Ishikawa (cell line): ENCODE data around the gene MYH13.

Experiments used
- CEBPB ChIP-seq: IDR thresholded peaks from 2 replicates; pipeline ENCODE4 v1.6.1; 2012
- CREB1 ChIP-seq: IDR thresholded peaks from 2 replicates; pipeline ENCODE4 v1.6.1; 2012; ENCODE audit warnings: low read depth
- EGR1 ChIP-seq: IDR thresholded peaks from 2 replicates; pipeline ENCODE4 v1.6.1; 2012
- EP300 ChIP-seq: IDR thresholded peaks from 2 replicates; pipeline ENCODE4 v1.6.1; 2012; ENCODE audit warnings: borderline replicate concordance
- FOXM1 ChIP-seq: IDR thresholded peaks from 2 replicates; pipeline ENCODE4 v1.6.1; 2012; ENCODE audit warnings: low read depth, borderline replicate concordance
- NFIC ChIP-seq: IDR thresholded peaks from 2 replicates; pipeline ENCODE4 v1.6.1; 2012
- RAD21 ChIP-seq: IDR thresholded peaks from 2 replicates; pipeline ENCODE4 v1.6.1; 2012; ENCODE audit warnings: low read depth
- TAF1 ChIP-seq: IDR thresholded peaks from 2 replicates; pipeline ENCODE4 v1.6.1; 2012; ENCODE audit warnings: low read depth, mild to moderate bottlenecking
- TCF12 ChIP-seq: IDR thresholded peaks from 2 replicates; pipeline ENCODE4 v1.6.1; 2012; ENCODE audit warnings: low read depth
- TEAD4 ChIP-seq: IDR thresholded peaks from 2 replicates; pipeline ENCODE4 v1.6.1; 2012
- YY1 ChIP-seq: IDR thresholded peaks from 2 replicates; pipeline ENCODE4 v1.6.1; 2012; ENCODE audit warnings: low read depth
- ZBTB7A ChIP-seq: IDR thresholded peaks from 2 replicates; pipeline ENCODE4 v1.6.1; 2012; ENCODE audit warnings: low read depth
- TF ChIP-seq, protein P1 (sequence below): IDR thresholded peaks from 2 replicates; pipeline ENCODE4 v1.6.1; 2012; ENCODE audit warnings: low read depth, mild to moderate bottlenecking
- TF ChIP-seq, protein P2 (sequence below): IDR thresholded peaks from 2 replicates; pipeline ENCODE4 v1.6.1; 2012
- TF ChIP-seq, protein P3 (sequence below): IDR thresholded peaks from 2 replicates; pipeline ENCODE4 v1.6.1; 2012

MYH13 gene

DNA sequence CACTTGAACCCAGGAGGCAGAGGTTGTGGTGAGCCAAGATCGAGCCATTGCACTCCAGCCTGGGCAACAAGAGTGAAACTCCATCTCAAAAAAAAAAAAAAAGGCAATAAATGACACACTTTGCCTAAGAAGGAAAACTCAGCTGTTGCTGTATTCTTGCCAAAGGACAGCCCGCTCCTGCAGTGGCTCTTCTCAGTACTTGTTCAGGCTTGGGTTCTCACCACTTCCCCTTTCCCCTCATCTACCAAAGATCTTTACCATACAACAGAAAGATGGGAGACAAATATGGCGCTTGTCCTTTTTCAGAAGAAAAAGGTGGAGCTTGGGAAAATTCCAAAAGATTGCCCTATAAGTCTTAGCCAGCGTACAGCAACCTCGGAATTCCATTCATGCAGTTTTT lies 58.5 kb downstream of the MYH13 start:
- TF ChIP-seq RAD21 (no peak), CREB1 (no peak)

DNA sequence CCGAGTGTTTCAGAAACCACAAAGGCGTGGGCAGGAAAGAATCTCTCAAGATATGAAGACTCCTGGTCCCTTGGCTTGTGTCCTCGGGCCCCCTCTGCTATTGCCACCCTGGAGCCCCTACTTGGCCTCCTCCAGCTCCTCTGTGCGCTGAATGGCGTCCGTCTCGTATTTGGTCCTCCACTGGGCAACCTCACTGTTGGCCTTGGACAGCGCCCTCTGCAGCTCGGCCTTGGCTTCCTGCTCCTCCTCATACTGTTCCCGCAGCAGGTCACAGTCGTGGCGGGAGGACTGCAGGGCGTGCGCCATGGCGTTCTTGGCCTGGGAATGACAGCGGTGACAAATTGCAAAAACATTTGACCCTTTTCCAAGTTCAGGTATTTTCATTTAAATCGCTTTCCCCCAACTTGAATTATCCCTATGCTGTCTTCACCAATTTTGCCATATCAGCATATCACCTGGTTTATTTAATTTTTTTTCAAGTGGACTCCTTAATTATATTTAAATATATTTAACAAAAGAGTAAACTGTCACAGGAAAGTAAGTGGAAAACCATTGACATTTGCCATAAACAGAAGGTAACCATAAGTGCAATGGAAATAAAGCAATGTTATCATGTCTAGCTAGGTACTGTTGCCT lies 59.7 kb downstream of the MYH13 start:
- no peak for TF ChIP-seq TCF12
- TF ChIP-seq CREB1 = no peak
- TF ChIP-seq, protein P1, sequence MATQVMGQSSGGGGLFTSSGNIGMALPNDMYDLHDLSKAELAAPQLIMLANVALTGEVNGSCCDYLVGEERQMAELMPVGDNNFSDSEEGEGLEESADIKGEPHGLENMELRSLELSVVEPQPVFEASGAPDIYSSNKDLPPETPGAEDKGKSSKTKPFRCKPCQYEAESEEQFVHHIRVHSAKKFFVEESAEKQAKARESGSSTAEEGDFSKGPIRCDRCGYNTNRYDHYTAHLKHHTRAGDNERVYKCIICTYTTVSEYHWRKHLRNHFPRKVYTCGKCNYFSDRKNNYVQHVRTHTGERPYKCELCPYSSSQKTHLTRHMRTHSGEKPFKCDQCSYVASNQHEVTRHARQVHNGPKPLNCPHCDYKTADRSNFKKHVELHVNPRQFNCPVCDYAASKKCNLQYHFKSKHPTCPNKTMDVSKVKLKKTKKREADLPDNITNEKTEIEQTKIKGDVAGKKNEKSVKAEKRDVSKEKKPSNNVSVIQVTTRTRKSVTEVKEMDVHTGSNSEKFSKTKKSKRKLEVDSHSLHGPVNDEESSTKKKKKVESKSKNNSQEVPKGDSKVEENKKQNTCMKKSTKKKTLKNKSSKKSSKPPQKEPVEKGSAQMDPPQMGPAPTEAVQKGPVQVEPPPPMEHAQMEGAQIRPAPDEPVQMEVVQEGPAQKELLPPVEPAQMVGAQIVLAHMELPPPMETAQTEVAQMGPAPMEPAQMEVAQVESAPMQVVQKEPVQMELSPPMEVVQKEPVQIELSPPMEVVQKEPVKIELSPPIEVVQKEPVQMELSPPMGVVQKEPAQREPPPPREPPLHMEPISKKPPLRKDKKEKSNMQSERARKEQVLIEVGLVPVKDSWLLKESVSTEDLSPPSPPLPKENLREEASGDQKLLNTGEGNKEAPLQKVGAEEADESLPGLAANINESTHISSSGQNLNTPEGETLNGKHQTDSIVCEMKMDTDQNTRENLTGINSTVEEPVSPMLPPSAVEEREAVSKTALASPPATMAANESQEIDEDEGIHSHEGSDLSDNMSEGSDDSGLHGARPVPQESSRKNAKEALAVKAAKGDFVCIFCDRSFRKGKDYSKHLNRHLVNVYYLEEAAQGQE = no peak
- TF ChIP-seq ZBTB7A = no peak
- no peak for TF ChIP-seq EGR1
- no peak for TF ChIP-seq TAF1
- no peak for TF ChIP-seq EP300
- no peak for TF ChIP-seq TEAD4
- TF ChIP-seq, protein P2, sequence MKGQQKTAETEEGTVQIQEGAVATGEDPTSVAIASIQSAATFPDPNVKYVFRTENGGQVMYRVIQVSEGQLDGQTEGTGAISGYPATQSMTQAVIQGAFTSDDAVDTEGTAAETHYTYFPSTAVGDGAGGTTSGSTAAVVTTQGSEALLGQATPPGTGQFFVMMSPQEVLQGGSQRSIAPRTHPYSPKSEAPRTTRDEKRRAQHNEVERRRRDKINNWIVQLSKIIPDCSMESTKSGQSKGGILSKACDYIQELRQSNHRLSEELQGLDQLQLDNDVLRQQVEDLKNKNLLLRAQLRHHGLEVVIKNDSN = no peak
- TF ChIP-seq CEBPB = no peak
- TF ChIP-seq, protein P3, sequence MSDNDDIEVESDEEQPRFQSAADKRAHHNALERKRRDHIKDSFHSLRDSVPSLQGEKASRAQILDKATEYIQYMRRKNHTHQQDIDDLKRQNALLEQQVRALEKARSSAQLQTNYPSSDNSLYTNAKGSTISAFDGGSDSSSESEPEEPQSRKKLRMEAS = no peak
- no peak for TF ChIP-seq FOXM1

DNA sequence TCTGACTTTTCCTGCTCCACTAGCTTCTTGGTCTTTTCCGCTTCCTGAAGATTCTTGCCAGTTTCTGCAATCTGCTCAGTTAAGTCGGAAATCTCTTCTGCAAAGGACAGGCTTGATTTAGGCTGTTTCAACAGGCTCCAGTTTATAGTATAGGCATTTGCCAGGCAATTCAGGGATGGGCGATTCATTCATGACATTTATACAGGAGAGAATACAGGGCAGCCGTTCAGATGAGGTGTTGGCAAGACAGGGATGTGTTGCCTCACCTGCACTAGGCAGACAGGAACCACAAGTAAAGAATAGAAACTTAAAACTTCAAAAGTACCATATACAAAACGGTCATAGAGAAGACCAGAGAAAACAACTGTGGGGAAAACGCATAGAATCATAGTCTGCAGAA lies 61.7 kb downstream of the MYH13 start:
- no peak for TF ChIP-seq FOXM1
- TF ChIP-seq, protein P3 = no peak
- no peak for TF ChIP-seq TCF12
- no peak for TF ChIP-seq TEAD4
- no peak for TF ChIP-seq RAD21

DNA sequence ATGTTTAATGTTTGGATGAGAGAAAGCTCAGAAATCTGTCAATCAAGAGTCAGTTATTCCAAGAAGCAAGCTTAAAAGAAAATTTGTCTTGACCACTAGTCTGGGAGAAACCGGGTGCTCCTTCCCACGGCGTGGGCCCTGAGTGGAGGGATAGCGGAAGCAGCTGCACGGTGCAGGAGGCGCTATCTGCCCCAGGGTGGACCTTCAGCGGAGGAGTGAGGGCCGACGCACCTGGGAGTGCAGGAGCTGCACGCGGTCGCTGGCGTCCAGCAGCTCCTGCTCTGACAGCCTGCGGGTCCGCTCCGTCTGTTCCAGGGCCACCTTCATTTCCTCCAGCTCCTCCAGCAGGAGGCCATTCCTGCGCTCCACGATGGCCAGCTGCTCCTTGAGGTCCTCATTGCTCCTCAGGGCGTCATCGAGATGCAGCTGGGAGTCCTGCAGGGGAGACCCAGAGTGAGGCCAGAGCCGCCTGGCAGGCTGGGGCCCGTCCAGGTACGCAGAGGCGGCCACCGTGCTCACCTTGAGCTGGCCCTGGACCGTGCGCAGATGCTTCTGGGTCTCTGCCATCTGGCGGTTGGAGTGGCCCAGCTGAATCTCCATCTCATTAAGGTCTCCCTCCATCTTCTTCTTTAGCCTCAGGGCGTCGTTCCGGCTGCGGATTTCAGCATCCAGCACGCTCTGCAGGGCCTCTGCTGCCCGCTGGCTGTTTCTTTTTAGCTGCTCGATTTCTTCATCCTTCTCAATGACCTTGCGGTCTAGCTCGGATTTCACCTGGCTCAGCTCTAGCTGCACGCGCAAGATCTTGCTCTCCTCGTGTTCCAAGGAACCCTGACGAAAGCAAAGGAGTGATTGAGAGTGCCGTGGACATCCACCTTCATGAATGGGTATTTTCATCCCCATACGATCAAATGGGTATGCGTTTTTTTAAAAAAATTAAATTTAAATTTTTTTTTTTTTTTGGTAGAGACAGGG lies 63.5 kb downstream of the MYH13 start:
- TF ChIP-seq EP300 (no peak), FOXM1 (no peak), CEBPB (no peak), TAF1 (no peak), NFIC (no peak), CREB1 (no peak)

DNA sequence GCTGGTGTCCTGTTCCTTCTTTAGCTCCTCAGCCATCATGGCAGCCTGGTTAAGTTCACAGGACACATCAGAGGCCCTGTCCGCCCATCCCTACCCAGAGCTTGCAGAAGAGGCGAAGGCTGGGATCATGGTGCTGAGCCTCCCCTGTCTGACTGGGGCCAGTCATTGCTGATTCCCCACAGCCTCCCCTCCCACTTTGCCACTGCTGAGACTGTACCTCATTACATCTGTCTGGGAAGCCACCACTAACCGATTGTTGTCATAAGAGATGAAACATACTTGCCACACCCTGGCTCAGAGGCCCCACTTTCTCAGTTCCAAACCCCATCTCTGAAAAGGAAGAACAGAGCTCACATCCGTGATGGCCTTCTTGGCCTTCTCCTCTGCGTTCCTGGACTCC lies 66.2 kb downstream of the MYH13 start:
- no peak for TF ChIP-seq YY1
- no peak for TF ChIP-seq EP300
- no peak for TF ChIP-seq TCF12
- no peak for TF ChIP-seq CEBPB
- no peak for TF ChIP-seq EGR1
- TF ChIP-seq TAF1 = no peak
- TF ChIP-seq, protein P2 = no peak
- no peak for TF ChIP-seq TEAD4
- TF ChIP-seq FOXM1 = no peak
- TF ChIP-seq, protein P1 = no peak
- TF ChIP-seq ZBTB7A = no peak
- TF ChIP-seq RAD21 = no peak
- no peak for TF ChIP-seq CREB1
- TF ChIP-seq, protein P3 = no peak
- no peak for TF ChIP-seq NFIC
